Measurements from ENCODE around the gene CRHR1.

DNA sequence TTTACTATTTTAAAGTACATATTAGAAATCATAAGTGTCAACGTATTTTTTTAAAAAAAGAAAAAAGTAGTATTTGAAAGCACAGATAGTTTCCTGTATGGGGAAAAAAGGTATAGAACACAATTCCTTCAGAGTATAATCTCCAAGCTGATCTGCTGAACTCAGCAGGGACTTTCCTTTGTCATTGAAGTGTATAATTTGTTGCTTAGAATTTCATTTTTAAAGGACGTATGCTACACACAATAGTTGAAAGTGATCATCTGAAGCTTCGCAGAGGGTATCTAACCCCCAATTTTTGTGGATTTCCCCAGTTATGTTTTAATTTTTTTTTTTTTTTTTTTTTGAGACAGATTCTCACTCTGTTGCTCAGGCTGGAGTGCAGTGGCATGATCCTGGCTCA lies 90.0 kb downstream of the CRHR1 start:
- TF ChIP-seq, protein P1, sequence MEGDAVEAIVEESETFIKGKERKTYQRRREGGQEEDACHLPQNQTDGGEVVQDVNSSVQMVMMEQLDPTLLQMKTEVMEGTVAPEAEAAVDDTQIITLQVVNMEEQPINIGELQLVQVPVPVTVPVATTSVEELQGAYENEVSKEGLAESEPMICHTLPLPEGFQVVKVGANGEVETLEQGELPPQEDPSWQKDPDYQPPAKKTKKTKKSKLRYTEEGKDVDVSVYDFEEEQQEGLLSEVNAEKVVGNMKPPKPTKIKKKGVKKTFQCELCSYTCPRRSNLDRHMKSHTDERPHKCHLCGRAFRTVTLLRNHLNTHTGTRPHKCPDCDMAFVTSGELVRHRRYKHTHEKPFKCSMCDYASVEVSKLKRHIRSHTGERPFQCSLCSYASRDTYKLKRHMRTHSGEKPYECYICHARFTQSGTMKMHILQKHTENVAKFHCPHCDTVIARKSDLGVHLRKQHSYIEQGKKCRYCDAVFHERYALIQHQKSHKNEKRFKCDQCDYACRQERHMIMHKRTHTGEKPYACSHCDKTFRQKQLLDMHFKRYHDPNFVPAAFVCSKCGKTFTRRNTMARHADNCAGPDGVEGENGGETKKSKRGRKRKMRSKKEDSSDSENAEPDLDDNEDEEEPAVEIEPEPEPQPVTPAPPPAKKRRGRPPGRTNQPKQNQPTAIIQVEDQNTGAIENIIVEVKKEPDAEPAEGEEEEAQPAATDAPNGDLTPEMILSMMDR (IDR thresholded peaks at IDR 0.05), result no peak
- TF ChIP-seq POLR2A (IDR thresholded peaks at IDR 0.05), result no peak
